Measurements from ENCODE around the gene LCAT.

GRCh38 chr16:67944690-67945391, 921 bp upstream of the LCAT start:
- TF ChIP-seq POLR2A (IDR thresholded peaks at IDR 0.05), result no peak
- TF ChIP-seq CTCF (IDR thresholded peaks at IDR 0.05), result no peak
